ENCODE results near the gene FAM184B.
"Not testable (repeated sequence)": the region's sequence is repeated elsewhere in the genome, so short reads cannot be mapped to it uniquely, and the experiment has no call there.

Gene FAM184B

DNA sequence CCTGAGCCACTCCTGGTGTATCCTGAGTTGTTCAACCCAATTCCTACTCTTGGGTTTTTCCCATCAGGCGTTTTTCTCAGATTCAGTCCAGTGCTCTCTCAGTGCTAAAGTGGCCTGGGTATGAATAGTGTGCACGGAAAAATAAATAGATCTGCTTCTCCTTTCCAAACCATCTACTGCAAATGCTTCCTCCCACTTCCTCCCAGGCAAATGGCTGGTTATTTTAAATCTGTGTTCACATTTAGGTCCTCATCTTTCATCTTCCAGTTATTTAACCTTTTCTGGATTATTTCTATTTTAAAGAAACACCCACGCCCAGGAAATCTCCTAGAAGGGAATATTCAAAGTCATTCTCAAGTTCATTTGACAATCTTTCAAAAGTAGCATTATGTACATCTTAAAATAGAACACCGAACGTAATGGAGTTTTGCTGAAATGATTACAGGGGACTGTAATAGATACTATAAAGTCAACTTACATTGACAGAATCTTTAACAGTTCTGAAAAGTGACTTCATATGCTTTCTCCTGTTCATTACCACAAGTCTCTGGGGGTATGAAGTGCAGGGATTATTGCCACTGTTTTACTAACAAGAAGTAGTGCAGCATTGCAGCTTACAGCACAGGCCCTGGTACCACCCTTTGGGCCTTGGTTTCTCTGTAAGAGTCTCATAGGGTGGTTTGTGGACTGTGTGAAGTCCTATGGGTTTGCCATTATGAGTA lies 100.7 kb downstream of the FAM184B start:
- DNase-seq = no peak

DNA sequence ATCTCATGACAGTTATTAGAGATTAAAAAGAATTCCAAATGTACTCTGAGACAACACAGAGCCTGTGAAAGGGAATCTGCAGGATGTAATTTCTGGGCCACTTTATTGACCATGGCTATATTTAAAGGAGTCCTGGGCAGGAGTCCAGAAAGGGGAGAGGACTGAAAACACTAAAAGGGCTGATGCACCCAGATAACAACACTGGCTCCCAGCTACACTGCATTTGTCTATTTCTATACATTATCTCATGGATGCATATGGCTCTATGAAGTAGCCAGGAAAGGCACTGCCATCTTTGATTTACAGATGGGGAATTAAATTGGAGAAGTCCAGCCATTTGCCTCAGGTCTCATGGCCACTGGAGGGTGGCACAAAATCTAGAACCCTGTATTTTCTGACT lies 111.0 kb downstream of the FAM184B start:
- DNase-seq = no peak

DNA sequence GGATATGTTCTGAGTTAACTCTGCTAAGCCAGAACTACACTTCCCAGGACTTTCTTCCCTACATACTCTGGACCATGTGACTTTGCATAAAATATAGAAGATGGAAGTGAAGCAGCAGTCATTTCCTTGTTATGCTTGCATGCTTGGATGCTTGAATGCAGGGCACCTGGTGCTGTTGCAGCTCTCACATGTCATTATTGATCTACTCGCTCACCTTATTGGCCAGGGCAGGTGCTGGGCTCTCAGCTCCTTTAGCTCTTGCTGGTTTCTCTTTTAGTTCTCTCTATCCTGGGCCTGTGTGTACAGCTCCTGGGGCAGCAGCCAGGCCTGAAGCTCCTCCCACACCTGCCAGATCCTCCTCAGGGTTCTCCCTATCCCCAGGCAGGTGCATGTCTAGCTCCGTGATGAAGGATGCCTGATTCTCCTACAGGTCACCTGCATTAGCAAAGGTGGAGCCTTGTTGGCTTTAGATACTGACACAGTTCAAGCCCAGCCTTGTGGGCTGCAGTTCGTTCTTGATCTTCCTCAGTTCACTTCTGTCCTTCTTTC lies 113.7 kb downstream of the FAM184B start:
- no peak for DNase-seq

DNA sequence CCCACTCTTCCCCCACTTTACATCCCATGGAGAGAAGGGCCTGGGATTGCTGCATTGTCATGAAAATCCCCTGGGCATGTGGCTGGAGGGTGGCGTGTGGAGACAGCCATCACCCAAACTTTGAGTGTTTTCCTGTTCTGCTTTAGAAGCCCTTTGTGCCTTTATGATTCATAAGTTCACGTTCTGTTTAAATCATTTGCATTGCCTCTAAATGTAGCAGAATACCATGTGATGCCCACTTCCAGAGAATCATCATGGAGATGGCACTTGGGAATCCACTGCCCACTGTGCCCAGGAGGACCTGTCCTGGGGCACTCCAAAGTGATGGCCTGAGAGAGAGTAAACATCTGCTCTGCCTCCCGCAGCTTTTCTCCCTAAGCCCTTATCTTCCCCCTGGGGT lies 114.2 kb downstream of the FAM184B start:
- no peak for DNase-seq

DNA sequence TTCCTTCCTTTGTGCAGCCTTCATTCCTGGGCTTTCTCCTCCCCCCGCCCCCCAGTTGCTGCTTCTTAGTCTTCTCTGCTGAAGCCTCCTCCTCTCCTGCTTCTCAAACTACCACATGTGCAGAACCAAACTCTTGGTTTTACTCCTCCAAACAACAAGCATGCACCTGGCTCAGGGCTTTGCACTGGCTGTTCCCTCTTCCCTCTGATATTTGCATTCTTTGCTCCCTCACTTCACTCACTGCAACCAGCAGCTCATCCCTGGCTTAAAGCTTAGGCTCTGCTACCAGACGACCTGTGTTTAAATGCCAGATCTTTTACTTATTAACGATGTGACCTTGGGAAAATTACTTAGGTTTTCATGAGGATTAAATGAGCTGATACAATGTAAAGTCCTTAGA lies 115.6 kb downstream of the FAM184B start:
- DNase-seq = no peak

DNA sequence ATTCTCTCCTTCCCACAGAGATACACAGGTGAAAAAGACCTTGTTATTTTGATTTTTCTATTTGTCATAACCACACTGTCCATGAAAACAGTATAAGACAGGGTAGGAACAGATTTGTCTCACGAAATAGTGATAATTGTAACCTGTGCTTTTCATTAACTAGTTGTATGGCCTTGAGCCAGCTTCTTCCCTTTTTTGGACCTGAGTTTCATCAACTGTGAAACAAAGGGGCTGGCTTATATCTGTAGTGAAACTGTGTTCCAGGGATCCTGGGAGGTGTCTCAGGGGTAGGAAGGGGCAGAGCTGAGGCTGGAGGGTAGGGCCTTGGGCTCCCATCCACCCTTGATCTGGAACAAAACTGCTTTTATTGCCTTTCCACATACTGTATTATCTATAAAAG lies 116.1 kb downstream of the FAM184B start:
- no peak for DNase-seq

DNA sequence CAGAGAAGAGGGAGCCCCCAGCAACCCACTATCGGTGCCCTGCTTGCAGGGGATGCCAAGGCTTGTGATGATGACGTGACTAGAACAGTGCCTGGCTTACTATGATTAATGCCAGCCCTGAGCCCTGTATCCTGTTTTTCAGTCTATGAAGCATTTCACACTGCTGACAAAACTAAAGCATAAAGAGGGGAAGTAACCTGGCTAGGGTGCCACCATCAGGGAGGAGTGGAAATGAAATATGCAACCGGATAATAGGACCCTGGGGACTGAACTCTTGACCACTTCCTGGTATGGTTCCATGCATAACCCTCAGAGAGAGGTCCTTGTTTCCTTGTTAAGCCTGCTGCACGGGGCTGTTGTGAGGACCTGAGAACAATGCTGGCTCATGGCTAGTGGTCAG lies 116.7 kb downstream of the FAM184B start:
- no peak for DNase-seq

DNA sequence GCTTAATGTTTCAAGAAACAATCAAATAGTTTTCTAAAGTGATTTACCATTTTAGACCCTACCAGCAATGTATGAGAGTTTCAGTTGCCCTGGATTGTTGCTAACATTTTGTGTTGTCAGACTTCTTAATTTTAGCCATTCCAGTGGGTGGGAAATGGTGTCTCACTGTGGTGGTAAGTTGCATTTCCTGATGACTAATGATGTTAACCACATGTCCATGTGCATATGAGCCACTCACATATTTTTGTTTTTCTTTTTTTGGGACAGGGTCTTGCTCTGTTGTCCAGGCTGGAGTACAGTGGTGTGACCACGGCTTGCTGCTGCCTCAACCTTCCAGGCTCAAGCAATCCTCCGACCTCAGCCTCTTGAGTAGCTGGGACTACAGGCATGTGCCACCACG lies 118.7 kb downstream of the FAM184B start:
- DNase-seq = no peak

DNA sequence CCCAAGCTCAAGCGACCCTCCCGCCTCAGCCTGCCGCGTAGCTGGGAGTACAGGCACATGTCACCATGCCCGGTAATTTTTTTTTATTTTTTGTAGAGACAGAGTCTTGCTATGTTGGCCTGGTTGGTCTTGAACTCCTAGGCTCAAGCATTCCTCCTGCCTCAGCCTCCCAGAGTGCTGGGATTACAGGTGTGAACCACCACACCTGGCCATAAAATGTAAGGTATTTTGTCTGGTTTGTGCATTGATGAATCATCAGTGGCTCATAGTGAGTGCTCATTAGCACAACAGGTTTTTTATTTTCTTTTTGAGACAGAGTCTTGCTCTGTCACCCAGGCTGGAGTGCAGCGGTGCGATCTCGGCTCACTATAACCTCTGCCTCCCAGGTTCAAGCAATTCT lies 122.2 kb downstream of the FAM184B start:
- not testable (repeated sequence) for DNase-seq

DNA sequence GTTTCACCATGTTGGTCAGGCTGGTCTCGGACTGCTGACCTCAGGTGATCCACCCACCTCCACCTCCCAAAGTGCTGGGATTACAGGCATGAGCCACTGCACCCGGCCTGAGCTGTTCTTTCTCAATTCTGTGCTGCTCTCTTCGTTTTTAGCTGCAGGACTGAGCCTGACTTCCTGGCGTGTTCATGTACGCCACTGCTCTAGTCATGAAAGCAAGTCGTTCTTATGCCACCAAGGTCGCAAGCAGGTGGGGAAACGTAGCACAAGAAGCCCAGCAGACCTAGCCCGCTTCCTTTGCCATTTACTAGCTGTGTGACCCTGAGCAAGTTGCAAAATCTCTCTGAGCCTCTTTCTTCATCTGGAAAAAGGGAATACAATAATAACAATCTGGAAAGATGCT lies 123.6 kb downstream of the FAM184B start:
- no peak for DNase-seq

DNA sequence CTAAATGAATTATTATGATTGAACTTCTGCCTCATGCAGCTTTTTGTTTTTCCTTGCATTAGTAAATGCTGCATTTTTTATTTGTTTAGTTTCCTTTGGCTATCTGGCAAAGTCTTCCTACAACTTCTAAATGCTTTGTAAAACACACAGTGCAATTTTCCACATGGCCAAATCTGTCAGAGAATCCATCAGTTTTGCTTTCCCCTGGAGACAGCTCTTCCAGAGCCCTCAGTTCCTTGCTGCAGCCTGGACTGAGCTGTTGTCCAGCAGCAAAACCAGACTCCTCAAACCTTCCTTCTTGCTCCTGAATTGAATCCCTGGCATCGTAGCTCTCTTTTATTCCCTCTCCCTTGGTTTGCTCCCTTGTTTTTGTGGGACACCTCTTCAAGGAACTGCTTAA lies 124.3 kb downstream of the FAM184B start:
- DNase-seq = no peak

DNA sequence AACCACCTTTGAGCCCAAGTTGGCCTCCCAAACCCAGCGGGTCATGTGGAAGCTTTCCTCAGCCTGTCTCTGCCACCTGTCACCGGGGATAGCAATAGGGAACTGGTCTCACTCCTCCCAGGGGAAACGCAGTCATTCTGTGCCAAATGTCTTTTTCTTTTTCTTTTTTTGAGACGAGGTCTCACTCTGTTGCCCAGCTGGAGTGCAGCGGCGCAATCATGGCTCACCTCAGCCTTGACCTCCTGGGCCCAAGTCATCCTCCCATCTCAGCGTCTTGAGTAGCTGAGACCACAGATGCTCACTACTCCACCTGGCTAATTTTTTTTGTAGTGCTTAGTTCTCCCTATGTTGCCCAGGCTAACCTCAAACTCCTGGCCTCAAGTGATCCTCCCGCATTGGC lies 126.7 kb downstream of the FAM184B start:
- DNase-seq = no peak

DNA sequence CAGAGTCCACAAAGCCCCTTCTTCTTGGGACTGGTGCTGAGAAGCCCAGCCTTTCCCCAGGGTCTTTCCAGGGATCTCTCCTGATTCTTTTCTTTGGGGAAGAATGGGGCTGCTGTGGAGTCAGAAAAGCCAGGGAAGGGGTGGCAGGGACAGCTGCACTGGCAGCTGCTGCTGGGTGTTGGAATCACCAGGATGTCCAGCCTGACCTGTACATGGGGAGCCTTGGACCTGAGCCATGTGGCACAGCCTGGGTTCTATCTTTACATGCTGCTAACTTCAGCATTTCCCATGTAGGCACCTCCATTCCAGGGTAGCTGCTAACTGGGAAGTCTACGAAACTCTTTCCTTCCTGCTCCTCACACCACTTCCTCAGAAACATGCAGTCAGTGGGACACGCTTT lies 131.0 kb downstream of the FAM184B start:
- DNase-seq = no peak

DNA sequence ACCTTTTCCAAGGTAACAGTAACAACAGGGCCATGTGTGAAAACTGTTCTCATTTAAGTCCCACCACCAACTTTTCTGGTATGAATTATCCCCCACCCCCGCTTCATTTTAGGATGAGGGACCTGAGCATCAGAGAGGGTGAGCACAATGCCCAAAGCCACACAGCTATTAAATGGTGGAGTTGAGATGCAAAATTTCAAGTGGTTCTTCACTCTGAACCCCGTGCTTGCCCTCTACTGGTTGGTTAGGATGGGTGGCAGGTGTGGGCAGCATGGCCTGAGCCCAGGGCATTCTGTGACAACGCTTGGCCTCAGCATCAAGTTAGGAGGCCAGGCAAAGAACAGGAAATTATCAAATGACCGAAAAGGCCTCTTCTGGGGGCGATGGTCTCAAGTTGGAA lies 133.5 kb downstream of the FAM184B start:
- no peak for DNase-seq

DNA sequence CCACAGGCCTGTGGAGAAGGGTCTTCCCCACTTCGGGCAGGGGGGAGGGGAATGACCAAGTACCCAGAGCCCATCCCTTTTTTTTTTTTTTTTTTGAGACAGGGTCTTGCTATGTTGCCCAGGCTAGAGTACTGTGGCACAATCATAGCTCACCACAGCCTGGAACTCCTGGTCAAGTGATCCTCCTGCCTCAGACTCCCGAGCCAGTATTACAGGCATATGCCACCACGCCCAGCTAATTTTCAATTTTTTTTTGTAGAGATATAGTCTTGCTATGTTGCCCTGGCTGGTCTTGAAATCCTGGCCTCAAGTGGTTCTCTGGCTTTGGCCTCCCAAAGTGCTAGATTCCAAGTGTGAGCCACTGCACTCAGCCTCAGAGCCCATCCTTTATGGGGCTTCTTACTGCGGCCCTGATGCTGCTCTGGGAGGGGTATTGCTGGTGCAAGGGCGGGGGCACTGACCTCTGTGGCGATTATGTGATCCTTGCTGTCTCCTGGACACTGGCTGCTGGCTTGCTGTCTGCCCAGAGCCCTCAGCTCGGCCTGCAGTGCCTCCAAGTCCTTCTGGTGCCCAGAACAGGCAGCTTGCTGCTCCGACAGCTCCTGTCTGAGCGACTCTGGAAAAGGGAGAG lies 134.1 kb downstream of the FAM184B start:
- no peak for DNase-seq

DNA sequence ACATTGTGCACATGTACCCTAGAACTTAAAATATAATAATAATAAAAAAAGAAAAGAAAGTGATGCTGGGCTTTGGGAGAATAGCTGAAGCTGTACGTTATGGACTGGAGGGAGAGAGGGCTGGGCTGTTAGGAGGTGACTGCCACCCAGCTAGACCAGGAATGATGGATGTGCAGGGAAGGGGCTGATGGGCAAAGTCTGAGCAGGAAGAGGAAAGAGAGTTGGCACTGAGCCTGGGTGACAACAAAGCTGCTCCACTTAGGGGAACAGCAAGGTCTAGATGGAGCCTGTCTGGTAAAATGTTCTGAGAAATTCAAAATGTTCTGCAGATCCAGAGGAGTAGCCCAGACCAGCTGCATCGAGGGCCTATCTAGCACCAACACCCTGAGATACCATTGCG lies 134.7 kb downstream of the FAM184B start:
- no peak for DNase-seq

DNA sequence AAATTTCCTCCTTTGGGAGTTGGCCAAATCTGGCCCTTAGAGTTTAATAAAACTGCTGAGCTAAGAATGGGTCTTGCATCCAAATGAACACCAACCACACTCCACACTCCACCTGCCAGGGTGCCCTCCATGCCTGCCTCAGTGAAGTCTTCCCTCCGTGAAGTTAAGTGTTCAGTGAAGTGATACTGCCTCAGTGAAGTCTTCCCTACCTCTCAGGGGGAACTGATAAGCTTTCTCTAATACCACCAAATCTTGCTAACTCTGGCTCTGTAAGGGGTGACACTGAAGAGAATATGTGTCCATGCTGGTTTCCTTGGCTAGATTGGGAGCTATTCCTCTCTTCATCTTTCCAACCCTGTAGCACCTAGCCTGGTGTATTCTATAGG lies 139.0 kb downstream of the FAM184B start:
- DNase-seq = no peak

DNA sequence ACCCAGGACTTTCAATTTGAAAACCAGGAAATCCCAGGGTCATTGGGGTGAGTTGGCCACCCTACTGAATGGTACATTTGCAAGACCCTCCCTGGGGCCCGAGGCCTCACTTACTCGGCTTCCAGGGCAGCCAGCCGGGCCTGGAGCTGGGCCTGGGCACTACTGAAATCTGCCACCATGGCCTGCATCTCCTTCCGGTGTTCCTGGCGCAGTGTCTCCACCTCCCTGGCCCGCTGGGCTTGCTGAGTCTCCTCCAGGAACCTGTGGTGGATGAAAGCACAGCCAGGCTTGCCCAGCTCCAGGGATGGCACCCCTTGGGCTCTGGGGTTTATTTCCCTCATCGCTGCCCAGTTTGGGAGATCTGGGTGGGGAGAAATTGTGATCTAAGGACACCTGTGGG lies 142.3 kb downstream of the FAM184B start:
- DNase-seq = no peak

DNA sequence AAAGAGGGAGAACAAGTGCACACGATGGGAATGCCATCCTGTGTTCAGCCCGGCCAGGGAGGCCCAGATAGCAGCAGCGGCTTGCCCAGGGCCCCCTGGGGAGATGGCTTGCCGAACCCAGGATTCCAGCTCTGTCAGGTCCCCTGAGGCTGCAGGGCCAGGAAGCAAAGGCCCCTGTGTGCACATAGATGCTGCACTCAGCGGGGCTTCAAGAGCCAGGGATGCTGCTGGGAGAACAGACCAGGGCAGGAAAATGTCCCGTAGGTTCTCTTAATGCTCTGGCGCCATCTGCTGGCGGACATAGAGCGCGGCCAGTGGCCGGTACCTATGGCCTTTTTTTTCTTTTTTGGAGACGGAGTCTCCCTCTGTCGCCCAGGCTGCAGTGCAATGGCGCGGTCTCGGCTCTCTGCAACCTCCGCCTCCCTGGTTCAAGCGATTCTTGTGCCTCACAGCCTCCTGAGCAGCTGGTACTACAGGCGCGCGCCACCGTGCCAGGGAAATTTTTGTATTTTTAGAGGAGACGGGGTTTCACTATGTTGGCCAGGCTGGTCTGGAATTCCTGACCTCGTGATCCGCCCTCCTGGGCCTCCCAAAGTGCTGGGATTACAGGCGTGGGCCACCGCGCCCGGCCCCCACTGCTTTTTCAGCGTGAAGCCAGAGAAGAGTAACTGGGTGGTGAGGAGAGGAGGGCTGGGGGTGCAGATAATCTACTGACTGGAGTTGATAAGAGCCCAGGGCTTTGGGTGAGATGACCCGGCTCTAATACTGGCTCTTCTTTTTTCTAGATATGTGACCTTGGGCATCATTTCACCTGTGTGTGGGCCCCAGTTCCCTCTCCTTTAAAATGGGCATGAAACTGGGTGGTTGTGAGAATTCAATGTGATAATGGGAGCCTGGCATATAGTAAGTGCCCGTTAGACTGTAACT lies 144.5 kb downstream of the FAM184B start:
- DNase-seq = no peak

DNA sequence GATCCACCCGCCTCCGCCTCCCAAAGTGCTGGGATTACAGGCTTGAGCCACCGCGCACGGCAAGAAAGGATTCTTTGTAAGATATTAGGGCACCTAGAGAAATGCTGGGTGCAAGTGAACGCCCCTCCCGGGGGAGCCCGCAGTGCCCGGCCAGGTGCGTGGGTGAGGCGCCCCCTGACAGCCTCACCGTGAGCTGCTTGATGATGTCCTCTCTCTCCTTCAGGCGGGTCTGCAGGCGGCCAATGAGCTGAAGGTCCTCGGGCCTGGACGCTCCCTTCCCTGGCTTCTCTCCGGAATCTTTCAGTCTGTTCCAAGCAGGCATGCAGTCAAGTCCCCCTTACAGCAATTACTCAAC lies 145.1 kb downstream of the FAM184B start:
- no peak for DNase-seq

DNA sequence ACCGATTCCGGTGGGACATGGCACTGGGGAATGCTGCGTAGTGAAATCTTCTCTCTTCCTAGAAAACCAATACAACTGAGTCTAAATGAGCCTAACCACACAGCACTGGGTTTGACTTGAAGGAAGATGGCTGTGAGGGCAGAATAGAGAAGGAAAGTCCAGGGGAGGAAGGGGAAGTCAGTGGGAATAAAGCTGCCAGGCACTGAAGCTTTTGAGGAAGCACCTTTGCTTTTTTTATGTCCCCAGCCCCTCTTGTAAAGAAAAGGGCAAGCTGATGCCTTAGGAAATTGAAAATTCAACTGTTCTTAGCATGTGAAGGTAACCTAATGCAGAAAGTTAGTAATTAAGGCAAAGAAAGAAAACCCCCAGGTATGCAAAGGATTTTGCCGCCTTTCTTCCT lies 146.4 kb downstream of the FAM184B start:
- DNase-seq = no peak

DNA sequence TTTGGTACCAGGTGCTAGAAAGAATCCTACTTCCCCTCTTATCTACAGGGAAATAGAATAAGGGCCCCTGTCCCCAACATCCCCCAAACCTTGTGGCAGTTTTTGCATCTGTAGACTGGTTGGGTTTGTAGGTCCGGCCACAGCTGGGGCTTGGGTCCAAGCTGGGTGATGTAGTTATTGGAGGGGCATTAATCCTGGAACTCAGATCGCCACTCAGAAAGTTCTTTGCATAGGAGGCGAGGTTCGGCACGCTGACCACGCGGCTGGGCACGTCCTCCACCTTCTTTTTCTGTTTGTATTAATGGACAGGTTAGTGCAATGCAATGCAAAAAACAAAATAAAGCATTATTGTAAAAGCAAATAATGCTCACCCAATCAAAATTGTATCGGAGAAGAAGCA lies 147.8 kb downstream of the FAM184B start:
- no peak for DNase-seq

DNA sequence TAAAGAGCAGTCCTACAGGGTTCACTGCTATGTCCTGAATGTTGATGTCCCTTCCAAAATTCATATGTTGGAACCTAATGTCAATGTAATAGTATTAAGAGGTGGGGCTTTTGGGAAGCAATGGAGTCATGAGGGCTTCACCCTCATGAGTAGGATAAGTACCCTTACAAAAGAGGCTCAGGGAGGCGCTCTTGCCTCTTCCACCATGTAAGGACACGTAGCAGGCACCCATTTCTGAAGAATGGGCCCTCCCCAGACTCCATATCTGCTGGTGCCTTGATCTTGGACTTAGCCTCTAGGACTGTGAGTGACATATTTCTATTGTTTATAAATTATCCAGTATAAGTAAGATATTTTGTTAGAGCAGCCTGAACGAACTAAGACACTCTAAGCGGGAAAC lies 151.2 kb downstream of the FAM184B start:
- DNase-seq = no peak

DNA sequence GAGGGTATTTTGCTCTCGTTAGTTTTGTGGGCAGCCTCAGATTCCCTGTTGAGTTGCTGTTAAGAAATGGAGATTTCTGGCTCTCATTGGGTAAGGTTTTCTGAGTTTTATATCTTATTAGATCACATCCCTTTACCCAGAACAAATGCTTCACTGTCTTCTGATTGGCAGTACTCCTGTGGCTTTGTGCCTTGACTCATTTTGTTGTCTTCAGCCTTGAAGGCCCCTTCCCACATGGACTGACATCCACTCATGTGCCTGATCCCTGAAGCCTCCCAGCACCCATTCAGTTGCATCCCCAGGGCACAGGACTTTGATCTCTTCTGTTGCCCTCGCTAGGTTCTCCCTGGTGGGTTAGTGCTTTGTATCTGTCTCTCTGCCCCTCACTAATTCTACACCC lies 156.6 kb downstream of the FAM184B start:
- DNase-seq = no peak

Data from NCI-H2081 treated with DMSO at 0.1 percent for 48 hours (cell line).